ENCODE results near the gene APP. TPM values are rescaled to one million over a fixed set of nuclear protein-coding genes. Genes with fewer than 3 reads are reported as not detected.

Gene APP
- total RNA-seq, 1 donor from 2014 or later: 358 TPM

DNA sequence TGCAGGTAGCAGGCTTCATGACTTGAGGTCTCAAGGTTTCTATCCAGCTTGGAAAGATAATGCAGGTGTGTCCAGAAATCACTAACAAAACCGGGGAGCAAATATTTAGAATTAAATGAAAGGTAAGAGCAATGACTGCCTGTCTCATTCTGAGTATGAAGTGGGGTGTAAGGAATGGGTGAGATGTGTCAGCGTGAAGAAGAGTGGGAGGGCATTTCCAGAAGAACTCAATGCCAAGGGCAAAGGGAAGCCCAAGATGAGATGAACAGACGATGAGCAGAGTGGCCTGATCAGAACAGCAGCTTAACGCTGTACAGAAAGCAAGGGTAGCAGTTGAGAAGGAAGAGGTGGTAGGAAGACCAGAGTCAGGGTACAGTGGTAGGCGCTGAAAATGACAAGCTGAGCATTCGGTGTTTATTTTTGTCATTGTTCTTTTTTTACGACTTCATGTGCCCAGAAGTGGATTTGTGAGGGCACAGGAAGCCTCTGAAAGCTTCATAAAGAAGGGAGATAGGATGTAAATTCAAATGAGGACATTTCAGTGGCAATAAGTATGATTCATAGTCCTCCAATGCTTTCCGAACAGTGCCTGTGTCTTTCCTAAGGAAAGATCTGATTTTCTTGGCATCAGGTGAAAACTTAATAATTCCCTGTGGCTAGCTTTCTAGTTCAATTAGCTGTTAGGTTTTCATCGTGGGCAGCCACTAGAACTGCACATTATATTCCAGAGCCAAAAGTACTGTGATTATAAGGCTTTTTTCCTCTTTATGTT lies 190.5 kb downstream of the APP start:
- no peaks in the 10 kb centered on the region for H3K4me1 ChIP-seq
- peaks cover 34% of the 10 kb centered on the region for H3K36me3 ChIP-seq
- ATAC-seq (no peak), DNase-seq (no peak)
- intact Hi-C loops (cut with DNase I): loop anchor here (10.0 kb wide), 1 partner anchor 1395 kb away; no protein-coding TSS in a partner anchor
- H3K9me3 ChIP-seq: no peaks in the 10 kb centered on the region
- no peaks in the 10 kb centered on the region for H3K27me3 ChIP-seq (ENCODE audit: low read depth)
- no peak overlapping the region for H3K27ac ChIP-seq
- no peak overlapping the region for H3K4me3 ChIP-seq
- TF ChIP-seq, protein P1, sequence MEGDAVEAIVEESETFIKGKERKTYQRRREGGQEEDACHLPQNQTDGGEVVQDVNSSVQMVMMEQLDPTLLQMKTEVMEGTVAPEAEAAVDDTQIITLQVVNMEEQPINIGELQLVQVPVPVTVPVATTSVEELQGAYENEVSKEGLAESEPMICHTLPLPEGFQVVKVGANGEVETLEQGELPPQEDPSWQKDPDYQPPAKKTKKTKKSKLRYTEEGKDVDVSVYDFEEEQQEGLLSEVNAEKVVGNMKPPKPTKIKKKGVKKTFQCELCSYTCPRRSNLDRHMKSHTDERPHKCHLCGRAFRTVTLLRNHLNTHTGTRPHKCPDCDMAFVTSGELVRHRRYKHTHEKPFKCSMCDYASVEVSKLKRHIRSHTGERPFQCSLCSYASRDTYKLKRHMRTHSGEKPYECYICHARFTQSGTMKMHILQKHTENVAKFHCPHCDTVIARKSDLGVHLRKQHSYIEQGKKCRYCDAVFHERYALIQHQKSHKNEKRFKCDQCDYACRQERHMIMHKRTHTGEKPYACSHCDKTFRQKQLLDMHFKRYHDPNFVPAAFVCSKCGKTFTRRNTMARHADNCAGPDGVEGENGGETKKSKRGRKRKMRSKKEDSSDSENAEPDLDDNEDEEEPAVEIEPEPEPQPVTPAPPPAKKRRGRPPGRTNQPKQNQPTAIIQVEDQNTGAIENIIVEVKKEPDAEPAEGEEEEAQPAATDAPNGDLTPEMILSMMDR (IDR thresholded peaks at IDR 0.05): no peak

DNA sequence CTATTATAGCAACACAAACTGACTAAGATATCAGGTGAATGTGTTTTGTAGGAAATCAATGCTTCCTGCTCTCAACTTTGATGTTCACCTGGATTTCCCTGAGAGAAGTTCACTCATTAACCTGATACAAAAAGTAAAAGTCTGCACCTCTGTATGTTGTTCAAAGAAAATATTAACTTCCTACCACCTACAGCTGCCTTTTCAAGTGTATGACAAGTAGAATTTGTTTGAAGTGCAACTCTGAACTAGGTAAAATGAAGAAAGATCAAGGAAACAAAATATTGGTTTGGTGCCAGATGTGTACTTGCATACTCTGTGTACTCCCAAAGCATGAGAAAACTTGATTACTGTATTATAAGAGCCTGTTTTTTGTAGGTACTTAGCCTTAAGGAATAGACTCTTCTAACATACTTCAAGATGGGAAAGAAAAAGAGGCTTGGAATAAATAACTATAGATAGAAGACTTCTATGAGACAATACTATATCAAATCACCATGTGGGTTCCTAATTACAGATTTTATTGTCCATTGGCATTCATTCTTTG lies 193.4 kb downstream of the APP start:
- Histone ChIP-seq H3K36me3 (peaks cover 51% of the 10 kb centered on the region), H3K4me3 (no peak overlapping the region), H3K9me3 (no peaks in the 10 kb centered on the region), H3K27ac (no peak overlapping the region), H3K27me3 (ENCODE audit: low read depth) (no peaks in the 10 kb centered on the region), H3K4me1 (no peaks in the 10 kb centered on the region)
- intact Hi-C loops (cut with DNase I): loop anchor here (10.0 kb wide), 1 partner anchor 1398 kb away; no protein-coding TSS in a partner anchor
- ATAC-seq: peak; percentile 43 to 62
- TF ChIP-seq, protein P1 (IDR thresholded peaks at IDR 0.05): no peak
- no peak for DNase-seq

DNA sequence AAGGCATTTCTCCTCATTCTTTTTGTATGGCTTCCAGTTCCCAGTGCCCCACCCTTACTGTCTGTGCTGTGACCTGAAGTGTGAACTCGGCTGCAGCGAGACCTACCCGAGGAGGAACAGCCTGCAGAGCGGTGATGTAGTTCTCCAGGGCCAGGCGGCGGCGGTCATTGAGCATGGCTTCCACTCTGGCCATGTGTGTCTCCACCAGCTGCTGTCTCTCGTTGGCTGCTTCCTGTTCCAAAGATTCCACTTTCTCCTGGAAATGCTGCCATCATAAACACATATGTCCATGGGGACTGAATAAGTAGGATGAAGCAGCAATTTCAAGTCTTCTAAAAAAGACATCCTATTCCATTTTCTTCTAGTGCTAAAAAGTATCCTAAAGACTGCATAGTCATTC lies 195.6 kb downstream of the APP start:
- H3K4me1 ChIP-seq: no peaks in the 10 kb centered on the region
- no peak for DNase-seq
- no peaks in the 10 kb centered on the region for H3K9me3 ChIP-seq
- no peak overlapping the region for H3K27ac ChIP-seq
- no peak overlapping the region for H3K4me3 ChIP-seq
- H3K36me3 ChIP-seq: peaks cover 45% of the 10 kb centered on the region
- intact Hi-C loops (cut with DNase I): loop anchor here (10.0 kb wide), 1 partner anchor 1400 kb away; no protein-coding TSS in a partner anchor
- TF ChIP-seq, protein P1 (IDR thresholded peaks at IDR 0.05): no peak
- H3K27me3 ChIP-seq (ENCODE audit: low read depth): no peaks in the 10 kb centered on the region
- no peak for ATAC-seq

DNA sequence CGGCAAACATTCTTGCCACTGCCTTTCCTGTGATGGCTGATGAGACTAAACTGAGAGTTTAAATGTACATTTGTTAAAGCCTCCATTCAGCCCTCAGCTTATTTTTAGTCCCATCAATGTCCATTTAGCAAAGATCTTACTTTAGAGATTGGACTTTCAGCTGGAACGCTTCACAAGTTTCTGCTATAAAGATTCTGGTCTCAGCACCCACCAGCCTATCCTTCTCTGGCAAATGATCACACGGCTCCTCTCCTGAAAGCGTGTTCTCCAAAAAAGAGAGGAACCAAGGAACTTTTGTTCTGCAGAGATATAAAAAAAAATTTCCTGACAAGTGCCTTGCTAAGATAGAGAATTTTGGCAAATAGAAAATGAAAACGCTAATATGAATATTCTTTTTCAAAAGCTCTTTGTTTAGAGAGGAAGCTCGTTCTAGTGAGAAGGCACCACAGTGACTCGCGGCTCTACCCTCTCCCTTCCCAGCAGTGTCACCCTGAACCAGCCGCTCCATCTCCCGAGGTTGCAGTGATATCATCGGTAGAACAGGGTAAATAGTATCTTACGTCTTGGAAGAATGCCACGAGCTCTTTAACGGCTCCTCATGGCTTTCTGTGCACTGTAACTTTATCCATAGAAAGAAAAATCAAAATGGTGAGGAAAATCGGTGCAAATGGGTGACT lies 200.2 kb downstream of the APP start:
- Histone ChIP-seq H3K36me3 (peaks cover 26% of the 10 kb centered on the region), H3K27me3 (ENCODE audit: low read depth) (no peaks in the 10 kb centered on the region), H3K9me3 (no peaks in the 10 kb centered on the region), H3K4me1 (peaks cover 17% of the 10 kb centered on the region), H3K27ac (no peak overlapping the region), H3K4me3 (no peak overlapping the region)
- DNase-seq (no peak), ATAC-seq (no peak)
- TF ChIP-seq, protein P1 (IDR thresholded peaks at IDR 0.05): no peak
- intact Hi-C loops (cut with DNase I): loop anchor here (10.0 kb wide), 1 partner anchor 1404 kb away; no protein-coding TSS in a partner anchor

DNA sequence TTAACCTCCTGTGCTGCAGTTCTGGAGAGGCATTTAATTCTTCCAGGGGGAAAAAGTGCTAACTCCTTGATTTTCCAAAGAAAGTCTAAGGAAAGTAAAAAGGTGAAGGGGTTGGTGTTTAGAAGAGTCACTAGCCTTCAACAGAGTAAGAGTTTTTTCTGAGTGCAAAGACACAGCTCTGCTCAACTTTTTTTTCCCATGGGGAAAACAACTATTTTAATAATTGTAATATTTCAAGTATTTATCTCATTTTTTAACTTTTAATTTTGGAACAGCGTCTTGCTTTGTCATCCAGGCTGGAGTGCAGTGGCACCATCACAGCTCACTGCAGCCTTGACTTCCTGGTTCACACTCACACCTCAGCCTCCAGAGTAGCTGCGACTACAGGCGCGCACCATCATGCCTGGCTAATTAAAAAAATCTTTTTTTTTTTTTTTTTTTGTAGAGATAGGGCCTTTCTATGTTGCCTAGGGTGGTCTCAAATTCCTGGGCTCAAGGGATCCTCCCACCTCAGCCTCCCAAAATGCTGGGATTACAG lies 202.6 kb downstream of the APP start:
- no peak for DNase-seq
- TF ChIP-seq, protein P1 (IDR thresholded peaks at IDR 0.05): no peak
- no peaks in the 10 kb centered on the region for H3K27me3 ChIP-seq (ENCODE audit: low read depth)
- peak overlapping the region; percentile 54 for H3K27ac ChIP-seq
- intact Hi-C loops (cut with DNase I): no loop called here
- ATAC-seq: no peak
- peaks cover 26% of the 10 kb centered on the region for H3K4me1 ChIP-seq
- H3K9me3 ChIP-seq: no peaks in the 10 kb centered on the region
- H3K36me3 ChIP-seq: peaks cover 4% of the 10 kb centered on the region
- H3K4me3 ChIP-seq: no peak overlapping the region
